Measurements from ENCODE around the gene RREB1.

DNA sequence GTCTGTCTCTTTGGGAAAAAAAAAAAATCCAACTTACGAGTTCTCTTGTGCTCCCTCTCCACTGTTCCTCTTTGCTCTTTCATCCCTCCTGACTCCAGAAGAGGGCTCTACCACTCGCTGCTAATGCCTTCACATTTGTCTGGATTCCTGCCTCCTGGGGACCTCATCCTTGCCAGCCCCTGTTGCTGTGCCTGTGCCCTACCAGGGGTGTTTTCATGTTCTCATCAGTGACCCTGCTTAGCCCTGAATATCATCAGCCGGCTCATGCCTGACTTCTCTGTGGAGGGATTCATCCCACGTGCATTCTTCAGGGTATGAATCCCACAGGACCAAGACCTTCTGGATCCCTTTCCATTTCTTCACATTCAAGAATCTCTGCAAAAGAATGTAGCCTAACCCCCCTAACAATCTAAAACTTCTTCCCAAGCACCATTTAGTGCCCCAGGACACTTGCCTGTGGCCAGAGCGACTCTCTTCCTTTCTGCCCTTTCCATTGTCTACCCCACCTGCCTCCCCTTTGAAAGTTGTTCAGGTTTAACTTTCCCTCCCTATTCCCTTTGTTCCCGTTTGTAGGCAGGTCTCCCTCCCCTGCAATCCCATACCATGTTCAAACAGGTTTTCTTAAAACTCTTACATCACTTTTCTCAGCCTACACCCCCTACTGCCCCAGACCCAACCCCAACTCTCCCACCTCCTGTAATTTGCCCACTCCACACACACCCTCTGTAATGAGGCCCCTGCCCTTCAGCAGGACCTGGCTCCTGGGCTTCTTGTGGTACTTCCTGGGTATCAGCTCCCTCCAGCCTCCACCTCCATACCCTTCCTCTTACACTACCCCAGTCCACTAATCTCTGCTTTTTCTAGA lies 50.2 kb downstream of the RREB1 start:
- TF ChIP-seq, protein P1, sequence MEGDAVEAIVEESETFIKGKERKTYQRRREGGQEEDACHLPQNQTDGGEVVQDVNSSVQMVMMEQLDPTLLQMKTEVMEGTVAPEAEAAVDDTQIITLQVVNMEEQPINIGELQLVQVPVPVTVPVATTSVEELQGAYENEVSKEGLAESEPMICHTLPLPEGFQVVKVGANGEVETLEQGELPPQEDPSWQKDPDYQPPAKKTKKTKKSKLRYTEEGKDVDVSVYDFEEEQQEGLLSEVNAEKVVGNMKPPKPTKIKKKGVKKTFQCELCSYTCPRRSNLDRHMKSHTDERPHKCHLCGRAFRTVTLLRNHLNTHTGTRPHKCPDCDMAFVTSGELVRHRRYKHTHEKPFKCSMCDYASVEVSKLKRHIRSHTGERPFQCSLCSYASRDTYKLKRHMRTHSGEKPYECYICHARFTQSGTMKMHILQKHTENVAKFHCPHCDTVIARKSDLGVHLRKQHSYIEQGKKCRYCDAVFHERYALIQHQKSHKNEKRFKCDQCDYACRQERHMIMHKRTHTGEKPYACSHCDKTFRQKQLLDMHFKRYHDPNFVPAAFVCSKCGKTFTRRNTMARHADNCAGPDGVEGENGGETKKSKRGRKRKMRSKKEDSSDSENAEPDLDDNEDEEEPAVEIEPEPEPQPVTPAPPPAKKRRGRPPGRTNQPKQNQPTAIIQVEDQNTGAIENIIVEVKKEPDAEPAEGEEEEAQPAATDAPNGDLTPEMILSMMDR (IDR thresholded peaks at IDR 0.05; ENCODE audit: borderline replicate concordance, extremely low read depth, low read length, poor library complexity, severe bottlenecking), result no peak
- TF ChIP-seq EZH2 (IDR thresholded peaks at IDR 0.05; ENCODE audit: borderline replicate concordance, low read depth, low read length, severe bottlenecking), result no peak
